Tibial nerve (tissue), 4 donors: ENCODE data around the gene MAP3K19. TPM values are rescaled to one million over a fixed set of nuclear protein-coding genes. Genes with fewer than 3 reads are reported as not detected.

Source experiments
- DNase-seq, 2 donors: peaks; one replicate each; pipeline ENCODE4 v3.0.0-alpha.2; 2019; ENCODE audit warnings: low spot score in 2 of 2
- H3K27ac ChIP-seq, 4 donors: fragments of 200-600 bp; sonication (generic) in 3 of 4; one replicate each; pipeline ENCODE4 v1.5.1; 2017 to 2019; ENCODE audit warnings: mild to moderate bottlenecking in 1 of 4
- H3K27me3 ChIP-seq, 2 donors: fragments of 200-600 bp; sonication (generic) in 1 of 2; one replicate each; pipeline versions ENCODE4 v1.5.1 to v1.6.0; 2017 to 2019
- H3K36me3 ChIP-seq, 3 donors: fragments of 200-600 bp; sonication (generic); one replicate each; pipeline ENCODE4 v1.5.1; 2018 to 2019
- H3K4me1 ChIP-seq, 4 donors: fragments of 200-600 bp; sonication (generic) in 3 of 4; one replicate each; pipeline ENCODE4 v1.5.1; 2017 to 2019
- H3K4me3 ChIP-seq, 4 donors: fragments of 200-600 bp; sonication (generic) in 3 of 4; one replicate each; pipeline ENCODE4 v1.5.1; 2017 to 2019; ENCODE audit warnings: mild to moderate bottlenecking in 1 of 4, moderate library complexity in 1 of 4
- H3K9me3 ChIP-seq, 4 donors: fragments of 200-600 bp; sonication (generic) in 3 of 4; one replicate each; pipeline ENCODE4 v1.5.1; 2017 to 2019
- CTCF ChIP-seq, 5 experiments: fragments of 200-600 bp in 3 of 5; fragments of 450-650 bp in 2 of 5; sonication (generic) in 3 of 5; IDR thresholded peaks; one replicate each; pipeline ENCODE4 v1.5.1; 2016 to 2019; ENCODE audit warnings: antibody characterized with exemption in 5 of 5, mild to moderate bottlenecking in 3 of 5, moderate library complexity in 2 of 5
- EP300 ChIP-seq, 2 donors: sonication (generic); formaldehyde crosslinking; IDR thresholded peaks; one replicate each; pipeline ENCODE4 v1.6.1; 2017; ENCODE audit warnings: antibody characterized with exemption in 2 of 2, mild to moderate bottlenecking in 1 of 2
- POLR2A ChIP-seq, 2 donors: fragments of 450-650 bp; IDR thresholded peaks; one replicate each; pipeline ENCODE4 v1.6.1; 2017; ENCODE audit warnings: antibody characterized with exemption in 2 of 2, mild to moderate bottlenecking in 2 of 2, moderate library complexity in 2 of 2
- WGBS, 2 donors: methylation state at CpG; one replicate each; pipeline ENCODE4 v1.1.5; 2018; 5-methylcytosine and 5-hydroxymethylcytosine counted together
- total RNA-seq, 4 donors: library from RNA; depleted of rRNA; stranded (reverse); fragments of >200 nt; gene quantifications; one replicate each; pipeline ENCODE4 v1.1.0, GENCODE V29; 2016

The MAP3K19 gene
- total RNA-seq, 4 donors from 2014 or later: not detected

- Histone ChIP-seq H3K36me3 (no peaks in the 10 kb centered on the region), H3K4me3 (no peak overlapping the region), H3K27ac (no peak overlapping the region), H3K4me1 (no peaks in the 10 kb centered on the region), H3K27me3 (no peaks in the 10 kb centered on the region), H3K9me3 (no peaks in the 10 kb centered on the region)
- 96% methylated on average over 1 of the region's 1 CpG for WGBS, 2 donors
- no peak for TF ChIP-seq EP300 (IDR thresholded peaks at IDR 0.05)
- no peak for TF ChIP-seq POLR2A (IDR thresholded peaks at IDR 0.05)
- TF ChIP-seq CTCF (IDR thresholded peaks at IDR 0.05): no peak
- DNase-seq: no peak
Observed at GRCh38 chr2:135030826-135031225, 16.4 kb downstream of the MAP3K19 start.

GRCh38 chr2:135029481-135030134, 17.6 kb downstream of the MAP3K19 start:
- Histone ChIP-seq H3K36me3 (no peaks in the 10 kb centered on the region), H3K4me3 (no peak overlapping the region), H3K4me1 (no peaks in the 10 kb centered on the region), H3K27ac (no peak overlapping the region), H3K9me3 (no peaks in the 10 kb centered on the region), H3K27me3 (no peaks in the 10 kb centered on the region)
- WGBS, 2 donors: 70 to 71% methylated on average over 2 of the region's 2 CpGs
- TF ChIP-seq POLR2A (IDR thresholded peaks at IDR 0.05): no peak
- TF ChIP-seq EP300 (IDR thresholded peaks at IDR 0.05): no peak
- TF ChIP-seq CTCF (IDR thresholded peaks at IDR 0.05): no peak
- DNase-seq: no peak

- H3K36me3 ChIP-seq: no peaks in the 10 kb centered on the region
- H3K9me3 ChIP-seq: no peaks in the 10 kb centered on the region
- no peaks in the 10 kb centered on the region for H3K4me1 ChIP-seq
- no peak for DNase-seq
- no peak overlapping the region for H3K4me3 ChIP-seq
- no peak for TF ChIP-seq EP300 (IDR thresholded peaks at IDR 0.05)
- TF ChIP-seq POLR2A (IDR thresholded peaks at IDR 0.05): no peak
- TF ChIP-seq CTCF (IDR thresholded peaks at IDR 0.05): no peak
- no peaks in the 10 kb centered on the region for H3K27me3 ChIP-seq
- no peak overlapping the region for H3K27ac ChIP-seq
- 78 to 90% methylated on average over 5 of the region's 5 CpGs for WGBS, 2 donors
Observed at GRCh38 chr2:135023886-135024485, 23.3 kb downstream of the MAP3K19 start.

GRCh38 chr2:135022952-135023880, 24.0 kb downstream of the MAP3K19 start:
- WGBS, 2 donors: 80 to 85% methylated on average over 10 of the region's 10 CpGs
- no peak overlapping the region for H3K4me3 ChIP-seq

More at GRCh38 chr2:135022952-135023880, 24.0 kb downstream of the MAP3K19 start:
- DNase-seq: no peak
- Histone ChIP-seq H3K4me1 (no peaks in the 10 kb centered on the region), H3K36me3 (no peaks in the 10 kb centered on the region), H3K27ac (no peak overlapping the region), H3K27me3 (no peaks in the 10 kb centered on the region), H3K9me3 (no peaks in the 10 kb centered on the region)
- TF ChIP-seq POLR2A (IDR thresholded peaks at IDR 0.05) (no peak), EP300 (IDR thresholded peaks at IDR 0.05) (no peak), CTCF (IDR thresholded peaks at IDR 0.05) (no peak)
